Measurements from ENCODE around the gene CLTC. TPM values are rescaled to one million over a fixed set of nuclear protein-coding genes. Genes with fewer than 3 reads are reported as not detected.

The CLTC gene
- polyA plus RNA-seq, 1 of the 3 experiments (the other 2 are of a cell fraction): 160 TPM

DNA sequence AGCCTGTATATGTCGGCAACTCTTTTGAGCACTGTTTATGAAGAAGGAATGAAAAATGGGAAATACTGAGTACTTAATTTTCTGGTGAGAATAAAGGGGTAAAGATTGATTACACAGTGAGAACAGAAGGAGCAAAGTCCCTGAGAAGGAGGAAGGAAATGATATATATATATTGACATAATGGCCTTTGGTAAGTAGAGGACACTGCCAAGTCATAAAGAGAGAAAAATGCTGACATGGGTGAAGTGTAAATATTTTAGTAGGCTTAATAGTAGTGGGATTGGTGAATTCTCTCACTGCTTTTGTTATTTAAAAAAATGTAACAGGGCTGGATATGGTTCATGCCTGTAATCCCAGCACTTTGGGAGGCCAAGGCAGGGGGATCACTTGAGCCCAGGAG lies 103.9 kb downstream of the CLTC start:
- no peaks in the 10 kb centered on the region for H3K9me3 ChIP-seq
- peaks cover 0 to 11% of the 10 kb centered on the region in 2 experiments; a peak in 1 of 4 replicates for H3K4me1 ChIP-seq (ENCODE audit: control insufficient read depth in 1 of 2, insufficient read depth in 2 of 2, low read depth in 1 of 2, low read length in 1 of 2)
- H3K4me2 ChIP-seq: no peak overlapping the region
- TF ChIP-seq ELF1 (IDR thresholded peaks at IDR 0.05) (no peak), GABPA (IDR thresholded peaks at IDR 0.05; ENCODE audit: low read depth) (no peak), CHD2 (IDR thresholded peaks at IDR 0.05; ENCODE audit: low read length, partially characterized antibody) (no peak), YY1 (IDR thresholded peaks at IDR 0.05; ENCODE audit: low read depth) (no peak), CTCF (IDR thresholded peaks at IDR 0.05) (no peak), PBX3 (IDR thresholded peaks at IDR 0.05) (no peak), MEF2A (IDR thresholded peaks at IDR 0.05; ENCODE audit: borderline replicate concordance, low read depth) (no peak), POLR2AphosphoS5 (IDR thresholded peaks at IDR 0.05; ENCODE audit: low read depth, low read length) (no peak), JUND (IDR thresholded peaks at IDR 0.05) (no peak), SIN3A (IDR thresholded peaks at IDR 0.05; ENCODE audit: borderline replicate concordance, low read depth, low read length) (no peak), NFIC (IDR thresholded peaks at IDR 0.05; ENCODE audit: borderline replicate concordance) (no peak), EZH2phosphoT487 (IDR thresholded peaks at IDR 0.05; ENCODE audit: borderline replicate concordance, low read depth) (no peak), IRF3 (IDR thresholded peaks at IDR 0.05; ENCODE audit: low read depth, low read length) (no peak), NRF1 (IDR thresholded peaks at IDR 0.05; ENCODE audit: low read depth, low read length) (no peak), USF2 (IDR thresholded peaks at IDR 0.05; ENCODE audit: borderline replicate concordance, low read depth, low read length) (no peak), EP300 (IDR thresholded peaks at IDR 0.05; ENCODE audit: borderline replicate concordance in 1 of 2, low read depth in 1 of 2, low read length in 1 of 2) (no peak), RCOR1 (IDR thresholded peaks at IDR 0.05; ENCODE audit: low read length) (no peak), RFX5 (IDR thresholded peaks at IDR 0.05; ENCODE audit: low read length) (no peak)
- CTCF ChIA-PET: interaction anchor here (0.7 kb wide), 1 partner anchor 30 kb away, joined by 5 read pairs; no protein-coding TSS in a partner anchor
- WGBS (ENCODE audit: low lambda C conversion rate): 92% methylated on average over 1 of the region's 1 CpG
- peaks cover 19% of the 10 kb centered on the region; the same call in 1 of the 2 replicates for H4K20me1 ChIP-seq (ENCODE audit: insufficient read depth)
- H2AFZ ChIP-seq (ENCODE audit: low read depth): no peak overlapping the region
- H3K9me2 ChIP-seq: no peaks in the 10 kb centered on the region
- POLR2A ChIA-PET: no interaction called here
- no peaks in the 10 kb centered on the region for H3K27me3 ChIP-seq (ENCODE audit: insufficient read depth)
- H3K79me2 ChIP-seq (ENCODE audit: insufficient read depth): peaks cover 99% of the 10 kb centered on the region
- peaks cover 0 to 5% of the 10 kb centered on the region in 2 experiments for H3K36me3 ChIP-seq (replicated peaks in 1 of 2; ENCODE audit: control insufficient read depth in 1 of 2, insufficient read depth in 2 of 2, low read length in 1 of 2)
- H3K4me3 ChIP-seq (ENCODE audit: low read depth in 2 of 2, low read length in 1 of 2): no peak overlapping the region
- H3K27ac ChIP-seq (ENCODE audit: low read depth in 2 of 2, low read length in 1 of 2): no peak overlapping the region
- peaks cover 6% of the 10 kb centered on the region for H3F3A ChIP-seq (replicated peaks; ENCODE audit: insufficient read depth)
- no peak overlapping the region for H3K9ac ChIP-seq
- DNase-seq: no peak

Measured in SK-N-SH (cell line).